Ovary (tissue), 3 donors: ENCODE results near the gene LTB.

Experiments
- EP300 ChIP-seq: sonication (generic); formaldehyde crosslinking; IDR thresholded peaks from one replicate; pipeline ENCODE4 v1.6.1; 2017; ENCODE audit warnings: antibody characterized with exemption
- POLR2A ChIP-seq: fragments of 450-650 bp; IDR thresholded peaks from one replicate; pipeline ENCODE4 v1.6.1; 2017; ENCODE audit warnings: antibody characterized with exemption, mild to moderate bottlenecking, moderate library complexity
- TF ChIP-seq, protein P1 (sequence below), 3 donors: fragments of 450-650 bp in 2 of 3; fragments of 200-600 bp in 1 of 3; IDR thresholded peaks; one replicate each; pipeline versions ENCODE4 v1.5.1 to v1.8.0; 2016 to 2022; ENCODE audit warnings: antibody characterized with exemption in 3 of 3, mild to moderate bottlenecking in 1 of 3
- donor health status: DM: no; HTN: no; CAD: no.

DNA sequence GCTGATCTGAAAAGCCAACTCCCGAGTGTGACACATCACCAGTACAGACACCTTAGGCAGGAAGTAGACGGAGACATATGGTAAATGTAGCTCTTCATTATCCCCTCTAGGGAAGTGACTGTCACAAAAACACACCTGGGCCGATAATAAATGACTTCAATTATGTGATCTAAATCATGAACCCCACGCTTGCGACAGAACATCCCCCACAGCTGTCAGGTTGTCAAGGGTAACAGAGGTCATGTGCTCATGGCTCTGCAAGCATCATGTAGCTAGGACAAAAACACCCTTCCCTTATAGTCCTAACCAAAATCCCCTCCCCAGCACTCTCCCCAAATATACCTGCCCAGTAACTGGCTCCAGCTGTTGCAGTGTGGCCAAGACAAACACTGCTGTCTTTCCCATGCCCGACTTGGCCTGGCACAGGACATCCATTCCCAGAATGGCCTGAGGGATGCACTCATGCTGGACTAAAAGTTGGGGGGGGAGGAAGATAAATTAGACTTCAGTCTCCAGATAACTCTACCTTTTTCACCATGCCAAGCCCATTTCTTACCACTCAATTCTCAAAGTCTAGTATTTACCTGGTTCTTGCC lies 43.3 kb downstream of the LTB start:
- TF ChIP-seq EP300 (no peak), POLR2A (no peak)
- TF ChIP-seq, protein P1, sequence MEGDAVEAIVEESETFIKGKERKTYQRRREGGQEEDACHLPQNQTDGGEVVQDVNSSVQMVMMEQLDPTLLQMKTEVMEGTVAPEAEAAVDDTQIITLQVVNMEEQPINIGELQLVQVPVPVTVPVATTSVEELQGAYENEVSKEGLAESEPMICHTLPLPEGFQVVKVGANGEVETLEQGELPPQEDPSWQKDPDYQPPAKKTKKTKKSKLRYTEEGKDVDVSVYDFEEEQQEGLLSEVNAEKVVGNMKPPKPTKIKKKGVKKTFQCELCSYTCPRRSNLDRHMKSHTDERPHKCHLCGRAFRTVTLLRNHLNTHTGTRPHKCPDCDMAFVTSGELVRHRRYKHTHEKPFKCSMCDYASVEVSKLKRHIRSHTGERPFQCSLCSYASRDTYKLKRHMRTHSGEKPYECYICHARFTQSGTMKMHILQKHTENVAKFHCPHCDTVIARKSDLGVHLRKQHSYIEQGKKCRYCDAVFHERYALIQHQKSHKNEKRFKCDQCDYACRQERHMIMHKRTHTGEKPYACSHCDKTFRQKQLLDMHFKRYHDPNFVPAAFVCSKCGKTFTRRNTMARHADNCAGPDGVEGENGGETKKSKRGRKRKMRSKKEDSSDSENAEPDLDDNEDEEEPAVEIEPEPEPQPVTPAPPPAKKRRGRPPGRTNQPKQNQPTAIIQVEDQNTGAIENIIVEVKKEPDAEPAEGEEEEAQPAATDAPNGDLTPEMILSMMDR (IDR thresholded peaks at IDR 0.05) = no peak
